Measurements from ENCODE around the gene DPP6. TPM values are rescaled to one million over a fixed set of nuclear protein-coding genes. Genes with fewer than 3 reads are reported as not detected.

The DPP6 gene
- total RNA-seq, 1 experiment from 2014 or later, result not detected

DNA sequence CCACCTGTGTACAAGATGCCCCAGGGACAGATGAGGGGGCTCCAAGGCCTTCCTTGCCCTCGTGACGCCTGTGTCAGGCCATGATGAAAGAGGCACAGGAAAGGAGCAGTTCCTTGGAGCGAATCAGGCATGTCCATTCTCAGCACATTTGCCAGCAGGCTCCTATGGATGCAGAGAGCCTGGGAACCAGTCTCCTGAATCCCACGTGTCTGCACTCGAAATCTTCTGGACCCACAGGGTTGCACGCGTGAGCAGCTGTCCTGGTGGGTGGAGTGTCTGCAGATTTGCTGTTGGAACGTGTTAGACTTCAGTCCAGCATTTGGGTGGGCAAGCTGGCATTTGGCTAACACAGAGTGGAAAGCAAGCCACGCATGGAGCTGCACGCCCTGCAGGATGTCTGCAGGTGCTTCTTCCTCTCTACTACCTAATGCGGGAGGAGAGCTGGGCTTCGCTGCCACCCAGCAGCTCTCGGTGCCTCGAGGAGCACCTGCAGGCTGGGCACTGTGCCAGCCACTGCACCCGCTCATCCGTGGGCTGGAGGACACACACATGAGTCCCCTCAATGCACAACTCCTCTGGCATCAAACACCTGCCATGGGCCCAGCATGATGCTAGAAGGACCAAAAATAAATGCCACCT lies 810.1 kb downstream of the DPP6 start:
- TF ChIP-seq OVOL2 (CRISPR knock-in tag; IDR thresholded peaks at IDR 0.05; ENCODE audit: borderline replicate concordance) (no peak), CREM (CRISPR knock-in tag; IDR thresholded peaks at IDR 0.05) (no peak), ETV6 (CRISPR knock-in tag; IDR thresholded peaks at IDR 0.05) (no peak), ZNF317 (CRISPR knock-in tag; IDR thresholded peaks at IDR 0.05; ENCODE audit: borderline replicate concordance, low read depth) (no peak), ZNF138 (CRISPR knock-in tag; conservative IDR thresholded peaks at IDR 0.05) (no peak), TP53 (CRISPR knock-in tag; IDR thresholded peaks at IDR 0.05) (no peak), NR3C1 (CRISPR knock-in tag; conservative IDR thresholded peaks at IDR 0.05; ENCODE audit: low read depth) (no peak), SMAD4 (CRISPR knock-in tag; IDR thresholded peaks at IDR 0.05) (no peak), EMX1 (CRISPR knock-in tag; IDR thresholded peaks at IDR 0.05) (no peak)
- TF ChIP-seq, protein P1, sequence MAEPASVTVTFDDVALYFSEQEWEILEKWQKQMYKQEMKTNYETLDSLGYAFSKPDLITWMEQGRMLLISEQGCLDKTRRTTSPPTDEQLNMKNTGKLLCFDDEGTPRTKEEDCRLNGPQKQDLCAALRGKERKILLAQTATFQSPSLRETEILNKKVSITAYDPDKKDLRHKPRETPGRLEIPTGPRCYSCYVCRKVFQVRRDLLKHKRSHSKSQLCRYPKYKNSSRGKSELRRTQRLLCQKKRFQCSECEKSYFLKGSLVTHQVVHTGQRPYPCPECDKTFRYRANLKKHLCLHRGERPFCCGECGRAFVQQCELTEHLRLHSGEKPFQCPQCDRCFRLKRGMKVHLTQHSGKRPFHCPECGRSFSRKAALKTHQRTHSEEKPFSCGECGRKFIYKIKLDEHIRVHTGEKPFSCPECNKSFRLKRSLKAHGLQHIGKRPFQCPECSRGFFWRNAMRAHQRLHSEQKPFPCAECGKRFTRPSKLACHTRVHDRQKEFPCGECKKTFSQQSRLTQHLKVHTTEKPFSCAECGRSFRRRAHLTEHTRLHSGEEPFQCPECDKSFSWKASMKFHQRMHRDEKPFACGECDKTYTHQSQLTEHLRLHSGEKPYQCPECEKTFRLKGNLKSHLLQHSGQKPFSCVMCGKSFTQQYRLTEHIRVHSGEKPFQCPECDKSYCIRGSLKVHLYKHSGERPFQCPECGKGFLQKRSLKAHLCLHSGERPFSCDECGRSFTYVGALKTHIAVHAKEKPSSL (CRISPR knock-in tag; conservative IDR thresholded peaks at IDR 0.05), result no peak
- TF ChIP-seq, protein P2, sequence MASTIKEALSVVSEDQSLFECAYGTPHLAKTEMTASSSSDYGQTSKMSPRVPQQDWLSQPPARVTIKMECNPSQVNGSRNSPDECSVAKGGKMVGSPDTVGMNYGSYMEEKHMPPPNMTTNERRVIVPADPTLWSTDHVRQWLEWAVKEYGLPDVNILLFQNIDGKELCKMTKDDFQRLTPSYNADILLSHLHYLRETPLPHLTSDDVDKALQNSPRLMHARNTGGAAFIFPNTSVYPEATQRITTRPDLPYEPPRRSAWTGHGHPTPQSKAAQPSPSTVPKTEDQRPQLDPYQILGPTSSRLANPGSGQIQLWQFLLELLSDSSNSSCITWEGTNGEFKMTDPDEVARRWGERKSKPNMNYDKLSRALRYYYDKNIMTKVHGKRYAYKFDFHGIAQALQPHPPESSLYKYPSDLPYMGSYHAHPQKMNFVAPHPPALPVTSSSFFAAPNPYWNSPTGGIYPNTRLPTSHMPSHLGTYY (CRISPR knock-in tag; IDR thresholded peaks at IDR 0.05), result no peak
- TF ChIP-seq, protein P3, sequence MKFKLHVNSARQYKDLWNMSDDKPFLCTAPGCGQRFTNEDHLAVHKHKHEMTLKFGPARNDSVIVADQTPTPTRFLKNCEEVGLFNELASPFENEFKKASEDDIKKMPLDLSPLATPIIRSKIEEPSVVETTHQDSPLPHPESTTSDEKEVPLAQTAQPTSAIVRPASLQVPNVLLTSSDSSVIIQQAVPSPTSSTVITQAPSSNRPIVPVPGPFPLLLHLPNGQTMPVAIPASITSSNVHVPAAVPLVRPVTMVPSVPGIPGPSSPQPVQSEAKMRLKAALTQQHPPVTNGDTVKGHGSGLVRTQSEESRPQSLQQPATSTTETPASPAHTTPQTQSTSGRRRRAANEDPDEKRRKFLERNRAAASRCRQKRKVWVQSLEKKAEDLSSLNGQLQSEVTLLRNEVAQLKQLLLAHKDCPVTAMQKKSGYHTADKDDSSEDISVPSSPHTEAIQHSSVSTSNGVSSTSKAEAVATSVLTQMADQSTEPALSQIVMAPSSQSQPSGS (CRISPR knock-in tag; IDR thresholded peaks at IDR 0.05; ENCODE audit: borderline replicate concordance, low read depth), result no peak
- TF ChIP-seq, protein P4, sequence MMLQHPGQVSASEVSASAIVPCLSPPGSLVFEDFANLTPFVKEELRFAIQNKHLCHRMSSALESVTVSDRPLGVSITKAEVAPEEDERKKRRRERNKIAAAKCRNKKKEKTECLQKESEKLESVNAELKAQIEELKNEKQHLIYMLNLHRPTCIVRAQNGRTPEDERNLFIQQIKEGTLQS (CRISPR knock-in tag; conservative IDR thresholded peaks at IDR 0.05), result no peak
- TF ChIP-seq, protein P5, sequence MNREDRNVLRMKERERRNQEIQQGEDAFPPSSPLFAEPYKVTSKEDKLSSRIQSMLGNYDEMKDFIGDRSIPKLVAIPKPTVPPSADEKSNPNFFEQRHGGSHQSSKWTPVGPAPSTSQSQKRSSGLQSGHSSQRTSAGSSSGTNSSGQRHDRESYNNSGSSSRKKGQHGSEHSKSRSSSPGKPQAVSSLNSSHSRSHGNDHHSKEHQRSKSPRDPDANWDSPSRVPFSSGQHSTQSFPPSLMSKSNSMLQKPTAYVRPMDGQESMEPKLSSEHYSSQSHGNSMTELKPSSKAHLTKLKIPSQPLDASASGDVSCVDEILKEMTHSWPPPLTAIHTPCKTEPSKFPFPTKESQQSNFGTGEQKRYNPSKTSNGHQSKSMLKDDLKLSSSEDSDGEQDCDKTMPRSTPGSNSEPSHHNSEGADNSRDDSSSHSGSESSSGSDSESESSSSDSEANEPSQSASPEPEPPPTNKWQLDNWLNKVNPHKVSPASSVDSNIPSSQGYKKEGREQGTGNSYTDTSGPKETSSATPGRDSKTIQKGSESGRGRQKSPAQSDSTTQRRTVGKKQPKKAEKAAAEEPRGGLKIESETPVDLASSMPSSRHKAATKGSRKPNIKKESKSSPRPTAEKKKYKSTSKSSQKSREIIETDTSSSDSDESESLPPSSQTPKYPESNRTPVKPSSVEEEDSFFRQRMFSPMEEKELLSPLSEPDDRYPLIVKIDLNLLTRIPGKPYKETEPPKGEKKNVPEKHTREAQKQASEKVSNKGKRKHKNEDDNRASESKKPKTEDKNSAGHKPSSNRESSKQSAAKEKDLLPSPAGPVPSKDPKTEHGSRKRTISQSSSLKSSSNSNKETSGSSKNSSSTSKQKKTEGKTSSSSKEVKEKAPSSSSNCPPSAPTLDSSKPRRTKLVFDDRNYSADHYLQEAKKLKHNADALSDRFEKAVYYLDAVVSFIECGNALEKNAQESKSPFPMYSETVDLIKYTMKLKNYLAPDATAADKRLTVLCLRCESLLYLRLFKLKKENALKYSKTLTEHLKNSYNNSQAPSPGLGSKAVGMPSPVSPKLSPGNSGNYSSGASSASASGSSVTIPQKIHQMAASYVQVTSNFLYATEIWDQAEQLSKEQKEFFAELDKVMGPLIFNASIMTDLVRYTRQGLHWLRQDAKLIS (CRISPR knock-in tag; IDR thresholded peaks at IDR 0.05; ENCODE audit: borderline replicate concordance), result no peak
- TF ChIP-seq, protein P6, sequence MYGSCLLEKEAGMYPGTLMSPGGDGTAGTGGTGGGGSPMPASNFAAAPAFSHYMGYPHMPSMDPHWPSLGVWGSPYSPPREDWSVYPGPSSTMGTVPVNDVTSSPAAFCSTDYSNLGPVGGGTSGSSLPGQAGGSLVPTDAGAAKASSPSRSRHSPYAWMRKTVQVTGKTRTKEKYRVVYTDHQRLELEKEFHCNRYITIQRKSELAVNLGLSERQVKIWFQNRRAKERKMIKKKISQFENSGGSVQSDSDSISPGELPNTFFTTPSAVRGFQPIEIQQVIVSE (CRISPR knock-in tag; IDR thresholded peaks at IDR 0.05; ENCODE audit: borderline replicate concordance), result no peak
- TF ChIP-seq, protein P7, sequence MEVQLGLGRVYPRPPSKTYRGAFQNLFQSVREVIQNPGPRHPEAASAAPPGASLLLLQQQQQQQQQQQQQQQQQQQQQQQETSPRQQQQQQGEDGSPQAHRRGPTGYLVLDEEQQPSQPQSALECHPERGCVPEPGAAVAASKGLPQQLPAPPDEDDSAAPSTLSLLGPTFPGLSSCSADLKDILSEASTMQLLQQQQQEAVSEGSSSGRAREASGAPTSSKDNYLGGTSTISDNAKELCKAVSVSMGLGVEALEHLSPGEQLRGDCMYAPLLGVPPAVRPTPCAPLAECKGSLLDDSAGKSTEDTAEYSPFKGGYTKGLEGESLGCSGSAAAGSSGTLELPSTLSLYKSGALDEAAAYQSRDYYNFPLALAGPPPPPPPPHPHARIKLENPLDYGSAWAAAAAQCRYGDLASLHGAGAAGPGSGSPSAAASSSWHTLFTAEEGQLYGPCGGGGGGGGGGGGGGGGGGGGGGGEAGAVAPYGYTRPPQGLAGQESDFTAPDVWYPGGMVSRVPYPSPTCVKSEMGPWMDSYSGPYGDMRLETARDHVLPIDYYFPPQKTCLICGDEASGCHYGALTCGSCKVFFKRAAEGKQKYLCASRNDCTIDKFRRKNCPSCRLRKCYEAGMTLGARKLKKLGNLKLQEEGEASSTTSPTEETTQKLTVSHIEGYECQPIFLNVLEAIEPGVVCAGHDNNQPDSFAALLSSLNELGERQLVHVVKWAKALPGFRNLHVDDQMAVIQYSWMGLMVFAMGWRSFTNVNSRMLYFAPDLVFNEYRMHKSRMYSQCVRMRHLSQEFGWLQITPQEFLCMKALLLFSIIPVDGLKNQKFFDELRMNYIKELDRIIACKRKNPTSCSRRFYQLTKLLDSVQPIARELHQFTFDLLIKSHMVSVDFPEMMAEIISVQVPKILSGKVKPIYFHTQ (CRISPR knock-in tag; IDR thresholded peaks at IDR 0.05), result no peak
- TF ChIP-seq, protein P8, sequence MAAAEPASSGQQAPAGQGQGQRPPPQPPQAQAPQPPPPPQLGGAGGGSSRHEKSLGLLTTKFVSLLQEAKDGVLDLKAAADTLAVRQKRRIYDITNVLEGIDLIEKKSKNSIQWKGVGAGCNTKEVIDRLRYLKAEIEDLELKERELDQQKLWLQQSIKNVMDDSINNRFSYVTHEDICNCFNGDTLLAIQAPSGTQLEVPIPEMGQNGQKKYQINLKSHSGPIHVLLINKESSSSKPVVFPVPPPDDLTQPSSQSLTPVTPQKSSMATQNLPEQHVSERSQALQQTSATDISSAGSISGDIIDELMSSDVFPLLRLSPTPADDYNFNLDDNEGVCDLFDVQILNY (CRISPR knock-in tag; IDR thresholded peaks at IDR 0.05), result no peak
- no peak overlapping the region for H3K27ac Mint-ChIP-seq
- DNase-seq (ENCODE audit: low spot score), result no peak
- no peak for ATAC-seq
- ChIA-PET CTCF (no interaction called here), POLR2A (no interaction called here)
- H3K4me1 Mint-ChIP-seq, result no peaks in the 10 kb centered on the region
- H3K4me3 Mint-ChIP-seq, result no peak overlapping the region
- H3K27me3 Mint-ChIP-seq (ENCODE audit: low read depth), result peaks cover 17% of the 10 kb centered on the region
- H3K9me3 Mint-ChIP-seq, result peaks cover 83% of the 10 kb centered on the region
- peaks cover 71% of the 10 kb centered on the region for H3K36me3 Mint-ChIP-seq
